VCaP (cell line): ENCODE results near the gene HSPH1.
"Not testable (repeated sequence)": the region's sequence is repeated elsewhere in the genome, so short reads cannot be mapped to it uniquely, and the experiment has no call there.

Source experiments
- H3K27ac ChIP-seq: fragments of 450-650 bp; 2 replicates; pipeline ENCODE4 v1.5.1; 2017
- CTCF ChIP-seq: fragments of 450-650 bp; conservative IDR thresholded peaks from 2 replicates; pipeline ENCODE4 v1.5.1; 2017; ENCODE audit warnings: mild to moderate bottlenecking, moderate library complexity

HSPH1 gene

GRCh38 chr13:31192306-31192705 is 30.6 kb upstream of the HSPH1 start:
- no peak for TF ChIP-seq CTCF
- no peak overlapping the region for H3K27ac ChIP-seq

DNA sequence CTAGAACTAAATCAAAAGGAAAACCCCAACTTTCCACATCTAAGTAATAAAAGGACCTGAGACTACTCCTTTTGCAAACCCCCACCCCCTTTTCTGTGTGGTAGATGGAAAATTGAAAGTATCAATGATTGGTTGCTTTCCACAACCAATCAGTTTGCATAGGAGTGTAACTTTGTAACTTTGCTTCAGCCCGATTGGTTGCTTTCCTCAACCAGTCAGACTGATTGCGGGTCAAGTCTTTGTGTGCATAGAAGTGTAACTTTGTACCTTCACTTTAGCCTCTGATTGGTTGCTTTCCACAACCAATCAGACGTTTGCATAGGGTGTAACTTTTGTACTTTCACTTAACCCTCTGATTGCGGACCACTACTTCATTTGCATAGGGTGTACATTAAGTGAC is 30.0 kb upstream of the HSPH1 start:
- TF ChIP-seq CTCF = no peak
- H3K27ac ChIP-seq = no peak overlapping the region

DNA sequence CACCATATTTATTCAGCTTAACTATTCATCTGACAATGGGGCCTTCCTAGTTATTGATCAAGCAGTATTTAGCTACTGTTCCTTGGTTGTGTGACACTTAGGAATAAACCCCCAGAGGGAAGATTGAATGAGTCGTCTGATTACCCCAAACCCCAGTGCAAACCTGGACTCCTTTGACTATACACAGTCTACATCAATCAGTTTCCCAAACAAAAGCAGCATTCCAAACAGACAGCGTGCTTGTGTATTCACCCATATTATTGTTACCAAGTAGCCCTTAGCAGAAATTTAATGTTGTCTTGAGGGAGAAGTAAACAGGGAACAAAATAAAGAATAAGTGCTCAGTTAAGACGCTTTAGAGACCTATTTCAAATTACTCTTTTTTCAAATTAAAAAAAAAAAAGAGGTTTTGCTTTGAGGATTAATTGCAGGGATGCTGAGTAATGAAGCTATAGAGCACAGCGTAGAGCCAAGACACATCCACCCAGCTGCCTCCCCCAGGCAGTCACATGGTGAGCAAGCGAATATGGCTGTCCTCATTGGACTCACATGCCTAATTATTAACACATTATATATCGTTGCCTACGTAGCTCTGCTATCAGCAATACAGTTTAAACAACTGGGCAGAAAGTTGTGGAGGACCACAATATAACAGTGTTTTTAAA is 23.4 kb upstream of the HSPH1 start:
- TF ChIP-seq CTCF = no peak
- no peak overlapping the region for H3K27ac ChIP-seq

DNA sequence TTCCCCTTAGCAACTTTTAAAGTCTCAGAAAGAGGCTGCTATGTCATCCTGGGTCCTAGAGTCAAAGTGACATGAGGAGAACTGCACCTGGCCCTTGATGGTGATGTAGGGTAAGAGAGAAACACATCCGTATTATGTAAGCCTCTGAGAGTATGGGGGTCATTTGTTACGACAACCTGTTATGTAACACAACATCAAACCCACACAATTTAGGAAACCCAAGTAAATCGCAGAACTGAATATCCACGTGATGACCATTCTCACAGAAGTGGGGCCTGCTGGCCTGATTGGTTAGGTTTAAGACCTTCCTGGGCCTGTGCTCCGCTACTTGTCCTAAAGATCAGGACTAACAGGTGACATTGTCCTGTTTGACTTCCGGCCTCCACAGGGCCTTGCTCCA is 22.7 kb upstream of the HSPH1 start:
- no peak overlapping the region for H3K27ac ChIP-seq
- TF ChIP-seq CTCF = no peak

- H3K27ac ChIP-seq = no peak overlapping the region
- no peak for TF ChIP-seq CTCF
Measured at GRCh38 chr13:31182987-31183386, 21.3 kb upstream of the HSPH1 start.

GRCh38 chr13:31179754-31180153 is 18.1 kb upstream of the HSPH1 start:
- H3K27ac ChIP-seq = no peak overlapping the region
- TF ChIP-seq CTCF = no peak

- TF ChIP-seq CTCF = no peak
- H3K27ac ChIP-seq = no peak overlapping the region
Measured at GRCh38 chr13:31179241-31179640, 17.5 kb upstream of the HSPH1 start.

DNA sequence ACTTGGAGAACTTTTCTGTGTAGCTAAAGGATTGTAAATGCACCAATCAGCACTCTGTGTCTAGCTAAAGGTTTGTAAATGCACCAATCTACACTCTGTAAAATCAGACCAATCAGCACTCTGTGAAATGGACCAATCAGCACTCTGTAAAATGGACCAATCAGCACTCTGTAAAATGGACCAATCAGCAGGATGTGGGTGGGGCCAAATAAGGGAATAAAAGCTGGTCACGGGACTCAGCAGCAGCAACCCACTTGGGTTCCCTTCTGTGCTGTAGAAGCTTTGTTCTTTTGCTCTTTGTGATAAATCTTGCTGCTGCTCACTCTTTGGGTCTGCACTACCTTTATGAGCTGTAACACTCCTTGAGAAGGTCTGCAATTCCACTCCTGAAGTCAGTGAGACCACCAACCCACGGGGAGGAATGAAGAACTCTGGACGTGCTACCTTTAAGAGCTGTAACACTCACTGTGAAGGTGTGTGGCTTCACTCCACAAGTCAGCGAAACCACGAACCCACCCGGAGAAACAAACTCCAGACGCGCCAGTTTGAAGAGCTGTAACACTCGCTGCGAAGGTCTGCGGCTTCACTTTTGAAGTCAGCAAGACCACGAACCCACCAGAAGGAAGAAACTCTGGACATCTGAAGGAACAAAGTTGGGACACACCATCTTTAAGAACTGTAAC is 16.2 kb upstream of the HSPH1 start:
- H3K27ac ChIP-seq = not testable (repeated sequence)
